Liver (tissue), 9 donors: ENCODE results near the gene POU6F2. TPM values are rescaled to one million over a fixed set of nuclear protein-coding genes. Genes with fewer than 3 reads are reported as not detected.

ENCODE experiments used
- DNase-seq: peaks from one replicate; pipeline ENCODE4 v3.0.0-alpha.2; 2017; ENCODE audit warnings: low spot score
- H3K27ac ChIP-seq, 2 donors: one replicate each; pipeline ENCODE4 v1.7.0; 2013; ENCODE audit warnings: inconsistent platforms in 2 of 2, low read length in 2 of 2, control low read depth in 1 of 2, low read depth in 1 of 2, mild to moderate bottlenecking in 1 of 2
- H3K27me3 ChIP-seq, 4 donors: one replicate each; pipeline versions ENCODE4 v1.6.1 to v1.7.0; 2013; ENCODE audit warnings: low read length in 3 of 4, inconsistent platforms in 1 of 4, mild to moderate bottlenecking in 1 of 4, moderate library complexity in 1 of 4; ENCODE audit not compliant: control insufficient read depth in 4 of 4, insufficient read depth in 4 of 4
- H3K36me3 ChIP-seq, 4 donors: one replicate each; pipeline versions ENCODE4 v1.6.1 to v1.7.0; 2013; ENCODE audit warnings: low read length in 3 of 4, mild to moderate bottlenecking in 3 of 4, low read depth in 1 of 4, moderate library complexity in 1 of 4; ENCODE audit not compliant: control insufficient read depth in 4 of 4, insufficient read depth in 3 of 4
- H3K4me1 ChIP-seq, 4 donors: one replicate each; pipeline versions ENCODE4 v1.6.1 to v1.7.0; 2013; ENCODE audit warnings: low read length in 3 of 4, mild to moderate bottlenecking in 3 of 4, moderate library complexity in 1 of 4; ENCODE audit not compliant: control insufficient read depth in 4 of 4, insufficient read depth in 4 of 4
- H3K4me3 ChIP-seq, 3 donors: one replicate each; pipeline versions ENCODE4 v1.6.1 to v1.7.0; 2013; ENCODE audit warnings: low read length in 3 of 3, control low read depth in 1 of 3, low read depth in 1 of 3, mild to moderate bottlenecking in 1 of 3
- H3K9ac ChIP-seq, 2 donors: one replicate each; pipeline ENCODE4 v1.7.0; 2013; ENCODE audit warnings: low read length in 2 of 2, mild to moderate bottlenecking in 2 of 2, moderate library complexity in 2 of 2, control low read depth in 1 of 2, low read depth in 1 of 2
- H3K9me3 ChIP-seq, 4 donors: one replicate each; pipeline versions ENCODE4 v1.6.1 to v1.7.0; 2013; ENCODE audit warnings: low read length in 3 of 4; ENCODE audit not compliant: control insufficient read depth in 4 of 4
- ATF3 ChIP-seq: IDR thresholded peaks from 2 replicates; pipeline ENCODE4 v1.6.1; 2016; ENCODE audit warnings: antibody characterized with exemption
- FOXA1 ChIP-seq: IDR thresholded peaks from 2 replicates; pipeline ENCODE4 v1.6.1; 2016; ENCODE audit warnings: antibody characterized with exemption
- FOXA2 ChIP-seq: IDR thresholded peaks from 2 replicates; pipeline ENCODE4 v1.6.1; 2016; ENCODE audit warnings: antibody characterized with exemption
- GABPA ChIP-seq, 2 donors: IDR thresholded peaks in 1 of 2; conservative IDR thresholded peaks in 1 of 2; 2 replicates each; pipeline ENCODE4 v1.6.1; 2016; ENCODE audit warnings: antibody characterized with exemption in 2 of 2, mild to moderate bottlenecking in 1 of 2, moderate library complexity in 1 of 2
- HNF4A ChIP-seq, 2 donors: conservative IDR thresholded peaks; 2 replicates each; pipeline ENCODE4 v1.6.1; 2016; ENCODE audit warnings: antibody characterized with exemption in 2 of 2, mild to moderate bottlenecking in 2 of 2
- JUND ChIP-seq, 2 donors: IDR thresholded peaks; 2 replicates each; pipeline ENCODE4 v1.6.1; 2016; ENCODE audit warnings: antibody characterized with exemption in 2 of 2
- NR2F2 ChIP-seq: IDR thresholded peaks from 2 replicates; pipeline ENCODE4 v1.6.1; 2016; ENCODE audit warnings: antibody characterized with exemption
- REST ChIP-seq: IDR thresholded peaks from 2 replicates; pipeline ENCODE4 v1.6.1; 2016; ENCODE audit warnings: antibody characterized with exemption, mild to moderate bottlenecking
- RXRA ChIP-seq, 2 donors: IDR thresholded peaks; 2 replicates each; pipeline ENCODE4 v1.6.1; 2017 to 2018; ENCODE audit warnings: antibody characterized with exemption in 2 of 2, mild to moderate bottlenecking in 1 of 2
- SP1 ChIP-seq: IDR thresholded peaks from 2 replicates; pipeline ENCODE4 v1.6.1; 2018; ENCODE audit warnings: antibody characterized with exemption, mild to moderate bottlenecking
- YY1 ChIP-seq: IDR thresholded peaks from 2 replicates; pipeline ENCODE4 v1.6.1; 2016; ENCODE audit warnings: antibody characterized with exemption, mild to moderate bottlenecking
- ZBTB33 ChIP-seq: IDR thresholded peaks from 2 replicates; pipeline ENCODE4 v1.6.1; 2016; ENCODE audit warnings: antibody characterized with exemption
- WGBS: extraction: QIAGEN DNeasy Blood & Tissue Kit; methylation state at CpG from one replicate; pipeline ENCODE4 v1.1.7; 2013; 5-methylcytosine and 5-hydroxymethylcytosine counted together
- polyA plus RNA-seq, 2 donors: library from polyadenylated mRNA; stranded (reverse) in 1 of 2; unstranded in 1 of 2; fragments of 200-250 nt in 1 of 2; fragments of >200 nt in 1 of 2; fragmentation: Nextera tagmentation in 1 of 2; extraction: Ambion mirVana in 1 of 2; gene quantifications; one replicate each; pipeline versions ENCODE4 v1.2.1 to v1.2.3, GENCODE V29; 2013 to 2015
- total RNA-seq, 2 donors: library from RNA; depleted of rRNA; stranded (reverse); fragments of >200 nt; gene quantifications; one replicate each; pipeline ENCODE4 v1.2.3, GENCODE V29; 2014
- TF ChIP-seq, protein P1 (sequence below): IDR thresholded peaks from 2 replicates; pipeline ENCODE4 v1.6.1; 2016; ENCODE audit warnings: antibody characterized with exemption
- TF ChIP-seq, protein P2 (sequence below): fragments of 150-350 bp; IDR thresholded peaks from 2 replicates; pipeline ENCODE4 v1.5.1; 2017; ENCODE audit warnings: improper control_type of control experiment, low read depth, low read length; ENCODE audit not compliant: missing input control
- donor health status: healthy.
- donor health status: healthy.
- donor health status: healthy.
- donor health status: healthy.
- donor health status: healthy.

The POU6F2 gene
- total and polyA plus RNA-seq, 4 donors: under 0.01 to 0.24 (median 0.08) TPM; not detected in 1

- Histone ChIP-seq H3K27me3 (no peaks in the 10 kb centered on the region), H3K9me3 (no peaks in the 10 kb centered on the region), H3K9ac (no peak overlapping the region), H3K4me1 (no peaks in the 10 kb centered on the region), H3K36me3 (no peaks in the 10 kb centered on the region), H3K27ac (no peak overlapping the region), H3K4me3 (no peak overlapping the region)
- WGBS: 93% methylated on average over 2 of the region's 2 CpGs
- no peak for TF ChIP-seq GABPA (IDR thresholded peaks at IDR 0.05 in 1 of 2, conservative IDR thresholded peaks at IDR 0.05 in 1 of 2)
- no peak for TF ChIP-seq RXRA (IDR thresholded peaks at IDR 0.05)
- TF ChIP-seq, protein P1, sequence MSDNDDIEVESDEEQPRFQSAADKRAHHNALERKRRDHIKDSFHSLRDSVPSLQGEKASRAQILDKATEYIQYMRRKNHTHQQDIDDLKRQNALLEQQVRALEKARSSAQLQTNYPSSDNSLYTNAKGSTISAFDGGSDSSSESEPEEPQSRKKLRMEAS: no peak
- TF ChIP-seq ZBTB33: no peak
- TF ChIP-seq YY1: no peak
- no peak for TF ChIP-seq ATF3
- no peak for TF ChIP-seq FOXA1
- TF ChIP-seq, protein P2, sequence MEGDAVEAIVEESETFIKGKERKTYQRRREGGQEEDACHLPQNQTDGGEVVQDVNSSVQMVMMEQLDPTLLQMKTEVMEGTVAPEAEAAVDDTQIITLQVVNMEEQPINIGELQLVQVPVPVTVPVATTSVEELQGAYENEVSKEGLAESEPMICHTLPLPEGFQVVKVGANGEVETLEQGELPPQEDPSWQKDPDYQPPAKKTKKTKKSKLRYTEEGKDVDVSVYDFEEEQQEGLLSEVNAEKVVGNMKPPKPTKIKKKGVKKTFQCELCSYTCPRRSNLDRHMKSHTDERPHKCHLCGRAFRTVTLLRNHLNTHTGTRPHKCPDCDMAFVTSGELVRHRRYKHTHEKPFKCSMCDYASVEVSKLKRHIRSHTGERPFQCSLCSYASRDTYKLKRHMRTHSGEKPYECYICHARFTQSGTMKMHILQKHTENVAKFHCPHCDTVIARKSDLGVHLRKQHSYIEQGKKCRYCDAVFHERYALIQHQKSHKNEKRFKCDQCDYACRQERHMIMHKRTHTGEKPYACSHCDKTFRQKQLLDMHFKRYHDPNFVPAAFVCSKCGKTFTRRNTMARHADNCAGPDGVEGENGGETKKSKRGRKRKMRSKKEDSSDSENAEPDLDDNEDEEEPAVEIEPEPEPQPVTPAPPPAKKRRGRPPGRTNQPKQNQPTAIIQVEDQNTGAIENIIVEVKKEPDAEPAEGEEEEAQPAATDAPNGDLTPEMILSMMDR: no peak
- TF ChIP-seq FOXA2: no peak
- TF ChIP-seq JUND (IDR thresholded peaks at IDR 0.05): no peak
- no peak for TF ChIP-seq NR2F2
- no peak for TF ChIP-seq HNF4A (conservative IDR thresholded peaks at IDR 0.05)
- TF ChIP-seq REST: no peak
- TF ChIP-seq SP1: no peak
- DNase-seq: no peak
Measured at GRCh38 chr7:39261771-39262170, 284.1 kb downstream of the POU6F2 start.
